Measurements from ENCODE around the gene FAM200B.

FAM200B gene

GRCh38 chr4:15738877-15739276 lies 57.2 kb downstream of the FAM200B start:
- DNase-seq, result no peak
